ENCODE results near the gene ZNF518A. TPM values are rescaled to one million over a fixed set of nuclear protein-coding genes. Genes with fewer than 3 reads are reported as not detected.

ZNF518A gene
- total and polyA plus RNA-seq, 2 donors = 15.8 to 19.4 TPM

DNA sequence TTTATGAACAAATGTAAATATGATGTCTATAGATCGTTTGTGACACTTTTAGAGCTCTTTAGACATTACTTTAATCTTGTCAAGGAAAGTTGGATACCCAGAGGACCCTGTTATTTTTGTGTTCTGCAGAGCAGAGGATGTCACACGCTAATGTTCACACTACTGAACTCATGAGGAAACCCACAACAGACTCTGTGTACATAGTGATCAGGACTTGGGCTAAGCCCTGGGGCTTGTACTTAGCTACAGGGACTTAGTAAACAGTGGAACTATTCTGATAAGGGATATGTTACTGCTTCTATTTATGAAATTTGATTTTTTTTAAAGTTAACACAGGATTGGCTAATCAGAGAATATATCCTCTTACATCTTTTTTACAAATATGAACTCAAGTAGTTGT, 36.1 kb upstream of the ZNF518A start:
- H3K4me3 ChIP-seq (ENCODE audit: low read length in 2 of 2) = no peak overlapping the region
- peaks cover 18 to 22% of the 10 kb centered on the region in 2 donors for H3K27me3 ChIP-seq (ENCODE audit: control insufficient read depth in 2 of 2, insufficient read depth in 1 of 2, low read length in 1 of 2)
- H3K4me1 ChIP-seq (ENCODE audit: control insufficient read depth in 2 of 2, insufficient read depth in 2 of 2, low read length in 2 of 2) = peaks cover 0 to 4% of the 10 kb centered on the region in 2 donors
- DNase-seq (ENCODE audit: low read depth in 6 of 9, low spot score in 9 of 9) = no peak
- no peaks in the 10 kb centered on the region for H3K36me3 ChIP-seq (ENCODE audit: control insufficient read depth in 2 of 2, insufficient read depth in 2 of 2, low read length in 1 of 2)
- no peak overlapping the region for H3K27ac ChIP-seq (ENCODE audit: low read depth in 1 of 2, low read length in 1 of 2)
- WGBS = 81% methylated on average over 2 of the region's 2 CpGs
- H3K9me3 ChIP-seq (ENCODE audit: control insufficient read depth in 2 of 2, insufficient read depth in 1 of 2, low read length in 1 of 2) = peaks cover 3 to 12% of the 10 kb centered on the region in 2 donors

DNA sequence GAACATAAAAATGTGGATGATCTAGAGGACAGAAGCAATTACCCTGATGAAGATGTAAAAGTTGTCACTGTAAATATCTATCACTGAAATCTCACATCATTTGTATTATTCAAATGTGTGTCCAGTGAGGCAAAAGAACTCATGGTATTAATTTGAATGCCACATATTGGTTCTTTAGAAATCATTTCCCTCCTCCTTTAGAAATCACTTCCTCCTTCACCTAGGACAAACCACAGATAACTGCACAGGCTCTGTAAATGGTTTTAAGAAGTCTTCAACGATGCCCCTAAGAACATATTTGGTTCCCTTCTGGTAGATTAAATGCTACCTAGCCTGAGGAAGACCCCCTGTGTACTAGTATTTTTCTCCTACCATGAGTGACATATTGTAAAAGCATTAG, 33.1 kb upstream of the ZNF518A start:
- Histone ChIP-seq H3K27ac (ENCODE audit: low read depth in 1 of 2, low read length in 1 of 2) (no peak overlapping the region), H3K36me3 (ENCODE audit: control insufficient read depth in 2 of 2, insufficient read depth in 2 of 2, low read length in 1 of 2) (no peaks in the 10 kb centered on the region), H3K4me1 (ENCODE audit: control insufficient read depth in 2 of 2, insufficient read depth in 2 of 2, low read length in 2 of 2) (no peaks in the 10 kb centered on the region), H3K27me3 (ENCODE audit: control insufficient read depth in 2 of 2, insufficient read depth in 1 of 2, low read length in 1 of 2) (peaks cover 25 to 26% of the 10 kb centered on the region in 2 donors), H3K9me3 (ENCODE audit: control insufficient read depth in 2 of 2, insufficient read depth in 1 of 2, low read length in 1 of 2) (peaks cover 0 to 3% of the 10 kb centered on the region in 2 donors), H3K4me3 (ENCODE audit: low read length in 2 of 2) (no peak overlapping the region)
- WGBS = 23% methylated on average over 1 of the region's 1 CpG
- no peak for DNase-seq (ENCODE audit: low read depth in 6 of 9, low spot score in 9 of 9)

DNA sequence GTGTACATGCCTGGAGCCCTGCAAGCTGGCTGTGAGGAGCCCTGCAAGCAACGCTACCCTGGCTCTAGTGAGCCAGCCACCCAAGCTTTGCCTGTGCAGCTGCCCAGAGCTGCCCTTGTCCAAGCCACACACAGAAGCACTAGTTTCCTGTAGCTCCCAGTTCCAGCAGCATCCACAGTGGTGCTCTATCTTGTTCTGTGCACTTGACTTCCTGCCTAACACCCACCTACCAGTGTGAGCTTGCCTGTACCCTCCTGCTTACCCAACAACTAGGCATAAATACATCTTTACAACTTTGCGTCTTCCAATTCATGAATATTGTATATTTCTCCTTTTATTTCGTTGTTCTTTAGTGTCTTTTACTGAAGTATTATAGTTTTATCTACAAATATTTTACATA, 32.2 kb upstream of the ZNF518A start:
- WGBS = 95% methylated on average over 3 of the region's 3 CpGs
- peaks cover 19 to 20% of the 10 kb centered on the region in 2 donors for H3K27me3 ChIP-seq (ENCODE audit: control insufficient read depth in 2 of 2, insufficient read depth in 1 of 2, low read length in 1 of 2)

DNA sequence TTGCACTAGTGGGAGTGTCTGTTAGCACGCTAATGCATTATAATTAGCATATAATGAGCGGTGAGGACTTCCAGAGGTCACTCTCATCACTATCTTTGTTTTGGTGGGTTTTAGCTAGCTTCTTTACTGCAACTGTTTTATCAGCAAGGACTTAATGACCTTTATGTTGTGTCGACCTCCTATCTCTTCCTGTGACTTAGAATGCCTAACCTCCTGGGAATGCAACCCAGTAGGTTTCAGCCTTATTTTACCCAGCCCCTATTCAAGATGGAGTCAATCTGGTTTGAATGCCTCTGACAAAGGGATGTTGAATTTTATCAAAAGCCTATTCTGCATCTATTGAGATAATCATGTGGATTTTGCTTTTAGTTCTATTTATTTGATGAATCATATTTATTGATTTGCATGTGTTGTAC, 22.5 kb upstream of the ZNF518A start:
- DNase-seq (ENCODE audit: low read depth in 6 of 9, low spot score in 9 of 9) = no peak
- 76% methylated on average over 3 of the region's 3 CpGs for WGBS
- no peaks in the 10 kb centered on the region for H3K4me1 ChIP-seq (ENCODE audit: control insufficient read depth in 2 of 2, insufficient read depth in 2 of 2, low read length in 2 of 2)
- H3K27ac ChIP-seq (ENCODE audit: low read depth in 1 of 2, low read length in 1 of 2) = no peak overlapping the region
- no peaks in the 10 kb centered on the region for H3K36me3 ChIP-seq (ENCODE audit: control insufficient read depth in 2 of 2, insufficient read depth in 2 of 2, low read length in 1 of 2)
- H3K27me3 ChIP-seq (ENCODE audit: control insufficient read depth in 2 of 2, insufficient read depth in 1 of 2, low read length in 1 of 2) = peaks cover 0 to 4% of the 10 kb centered on the region in 2 donors
- H3K9me3 ChIP-seq (ENCODE audit: control insufficient read depth in 2 of 2, insufficient read depth in 1 of 2, low read length in 1 of 2) = no peaks in the 10 kb centered on the region
- no peak overlapping the region for H3K4me3 ChIP-seq (ENCODE audit: low read length in 2 of 2)

More for the DNA sequence above, 32.2 kb upstream of the ZNF518A start:
- DNase-seq (ENCODE audit: low read depth in 6 of 9, low spot score in 9 of 9) = no peak
- no peak overlapping the region for H3K27ac ChIP-seq (ENCODE audit: low read depth in 1 of 2, low read length in 1 of 2)
- H3K4me3 ChIP-seq (ENCODE audit: low read length in 2 of 2) = no peak overlapping the region
- no peaks in the 10 kb centered on the region for H3K9me3 ChIP-seq (ENCODE audit: control insufficient read depth in 2 of 2, insufficient read depth in 1 of 2, low read length in 1 of 2)
- H3K4me1 ChIP-seq (ENCODE audit: control insufficient read depth in 2 of 2, insufficient read depth in 2 of 2, low read length in 2 of 2) = no peaks in the 10 kb centered on the region
- no peaks in the 10 kb centered on the region for H3K36me3 ChIP-seq (ENCODE audit: control insufficient read depth in 2 of 2, insufficient read depth in 2 of 2, low read length in 1 of 2)

DNA sequence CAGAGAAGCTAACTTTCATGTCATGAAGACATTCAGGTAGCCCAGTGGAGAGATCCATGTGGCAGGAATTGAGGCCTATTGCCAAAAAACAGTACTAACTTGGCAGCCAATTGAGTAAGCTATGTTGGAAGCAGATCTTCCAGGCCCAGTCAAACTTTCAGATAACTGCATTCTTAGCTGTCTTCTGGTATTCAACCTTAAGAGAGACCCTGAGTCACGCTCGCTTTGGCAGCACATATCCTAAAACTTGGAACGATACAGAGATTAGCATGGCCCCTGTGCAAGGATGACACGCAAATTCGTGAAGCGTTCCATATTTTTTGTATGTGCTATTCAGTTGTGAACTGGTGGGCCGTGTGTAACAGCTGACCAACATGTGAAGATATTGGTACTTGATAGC, 17.6 kb upstream of the ZNF518A start:
- Histone ChIP-seq H3K4me3 (ENCODE audit: low read length in 2 of 2) (no peak overlapping the region), H3K27ac (ENCODE audit: low read depth in 1 of 2, low read length in 1 of 2) (no peak overlapping the region), H3K4me1 (ENCODE audit: control insufficient read depth in 2 of 2, insufficient read depth in 2 of 2, low read length in 2 of 2) (no peaks in the 10 kb centered on the region), H3K27me3 (ENCODE audit: control insufficient read depth in 2 of 2, insufficient read depth in 1 of 2, low read length in 1 of 2) (peaks cover 0 to 2% of the 10 kb centered on the region in 2 donors), H3K9me3 (ENCODE audit: control insufficient read depth in 2 of 2, insufficient read depth in 1 of 2, low read length in 1 of 2) (no peaks in the 10 kb centered on the region), H3K36me3 (ENCODE audit: control insufficient read depth in 2 of 2, insufficient read depth in 2 of 2, low read length in 1 of 2) (no peaks in the 10 kb centered on the region)
- DNase-seq (ENCODE audit: low read depth in 6 of 9, low spot score in 9 of 9) = no peak
- WGBS = 99% methylated on average over 7 of the region's 7 CpGs

- whole genome bisulfite sequencing = 94% methylated on average over 21 of the region's 21 CpGs
- Histone ChIP-seq H3K27me3 (ENCODE audit: control insufficient read depth in 2 of 2, insufficient read depth in 1 of 2, low read length in 1 of 2) (peaks cover 0 to 6% of the 10 kb centered on the region in 2 donors), H3K9me3 (ENCODE audit: control insufficient read depth in 2 of 2, insufficient read depth in 1 of 2, low read length in 1 of 2) (no peaks in the 10 kb centered on the region), H3K4me1 (ENCODE audit: control insufficient read depth in 2 of 2, insufficient read depth in 2 of 2, low read length in 2 of 2) (no peaks in the 10 kb centered on the region), H3K4me3 (ENCODE audit: low read length in 2 of 2) (no peak overlapping the region), H3K36me3 (ENCODE audit: control insufficient read depth in 2 of 2, insufficient read depth in 2 of 2, low read length in 1 of 2) (no peaks in the 10 kb centered on the region), H3K27ac (ENCODE audit: low read depth in 1 of 2, low read length in 1 of 2) (no peak overlapping the region)
- DNase-seq (ENCODE audit: low read depth in 6 of 9, low spot score in 9 of 9) = no peak
These were observed 11.3 kb upstream of the ZNF518A start for GRCh38 chr10:96118604-96119450.

- Histone ChIP-seq H3K36me3 (ENCODE audit: control insufficient read depth in 2 of 2, insufficient read depth in 2 of 2, low read length in 1 of 2) (no peaks in the 10 kb centered on the region), H3K27ac (ENCODE audit: low read depth in 1 of 2, low read length in 1 of 2) (no peak overlapping the region), H3K4me1 (ENCODE audit: control insufficient read depth in 2 of 2, insufficient read depth in 2 of 2, low read length in 2 of 2) (peaks cover 0 to 7% of the 10 kb centered on the region in 2 donors), H3K9me3 (ENCODE audit: control insufficient read depth in 2 of 2, insufficient read depth in 1 of 2, low read length in 1 of 2) (no peaks in the 10 kb centered on the region), H3K27me3 (ENCODE audit: control insufficient read depth in 2 of 2, insufficient read depth in 1 of 2, low read length in 1 of 2) (peaks cover 2 to 4% of the 10 kb centered on the region in 2 donors), H3K4me3 (ENCODE audit: low read length in 2 of 2) (no peak overlapping the region)
- no peak for DNase-seq (ENCODE audit: low read depth in 6 of 9, low spot score in 9 of 9)
These were observed 7.3 kb upstream of the ZNF518A start for GRCh38 chr10:96122824-96123223.

GRCh38 chr10:96124230-96125141, 5.6 kb upstream of the ZNF518A start:
- Histone ChIP-seq H3K4me1 (ENCODE audit: control insufficient read depth in 2 of 2, insufficient read depth in 2 of 2, low read length in 2 of 2) (peaks cover 0 to 10% of the 10 kb centered on the region in 2 donors), H3K9me3 (ENCODE audit: control insufficient read depth in 2 of 2, insufficient read depth in 1 of 2, low read length in 1 of 2) (peaks cover 0 to 1% of the 10 kb centered on the region in 2 donors), H3K4me3 (ENCODE audit: low read length in 2 of 2) (peak overlapping the region; percentile 1 to 19), H3K36me3 (ENCODE audit: control insufficient read depth in 2 of 2, insufficient read depth in 2 of 2, low read length in 1 of 2) (no peaks in the 10 kb centered on the region), H3K27ac (ENCODE audit: low read depth in 1 of 2, low read length in 1 of 2) (peak overlapping the region in 1 of 2 donors; percentile 46), H3K27me3 (ENCODE audit: control insufficient read depth in 2 of 2, insufficient read depth in 1 of 2, low read length in 1 of 2) (peaks cover 0 to 9% of the 10 kb centered on the region in 2 donors)
- 75% methylated on average over 4 of the region's 4 CpGs for WGBS
- peak in 7 of 9 donors; percentile 26 to 75 (median 50) for DNase-seq (ENCODE audit: low read depth in 6 of 9, low spot score in 9 of 9)

DNA sequence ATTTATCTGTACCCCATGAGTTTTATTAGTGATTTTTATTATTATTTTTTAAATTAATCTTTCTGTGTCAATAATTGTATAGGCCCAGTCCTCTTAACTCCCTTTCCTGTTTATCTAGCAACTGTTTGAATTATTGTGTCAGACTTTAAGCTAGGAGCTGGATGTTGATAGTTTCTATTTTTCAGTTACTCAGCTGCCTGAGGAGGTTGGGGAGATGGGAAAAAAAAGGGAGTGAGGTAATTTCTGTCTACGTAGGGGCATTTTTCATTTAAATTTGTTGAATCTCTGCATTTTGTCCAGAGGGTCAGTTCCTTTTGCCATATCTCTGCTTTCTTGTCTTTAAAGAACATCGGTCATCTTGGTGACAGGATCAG, 5.0 kb upstream of the ZNF518A start:
- Histone ChIP-seq H3K4me3 (ENCODE audit: low read length in 2 of 2) (no peak overlapping the region), H3K9me3 (ENCODE audit: control insufficient read depth in 2 of 2, insufficient read depth in 1 of 2, low read length in 1 of 2) (peaks cover 3 to 4% of the 10 kb centered on the region in 2 donors), H3K27ac (ENCODE audit: low read depth in 1 of 2, low read length in 1 of 2) (peak overlapping the region in 1 of 2 donors; percentile 46), H3K36me3 (ENCODE audit: control insufficient read depth in 2 of 2, insufficient read depth in 2 of 2, low read length in 1 of 2) (no peaks in the 10 kb centered on the region), H3K27me3 (ENCODE audit: control insufficient read depth in 2 of 2, insufficient read depth in 1 of 2, low read length in 1 of 2) (peaks cover 0 to 9% of the 10 kb centered on the region in 2 donors), H3K4me1 (ENCODE audit: control insufficient read depth in 2 of 2, insufficient read depth in 2 of 2, low read length in 2 of 2) (peaks cover 0 to 12% of the 10 kb centered on the region in 2 donors)
- 94% methylated on average over 2 of the region's 2 CpGs for WGBS
- no peak for DNase-seq (ENCODE audit: low read depth in 6 of 9, low spot score in 9 of 9)

Measured in thymus (tissue), 11 donors.